ENCODE results near the gene SLC27A5.
"Not testable (repeated sequence)": the region's sequence is repeated elsewhere in the genome, so short reads cannot be mapped to it uniquely, and the experiment has no call there.

Gene SLC27A5

DNA sequence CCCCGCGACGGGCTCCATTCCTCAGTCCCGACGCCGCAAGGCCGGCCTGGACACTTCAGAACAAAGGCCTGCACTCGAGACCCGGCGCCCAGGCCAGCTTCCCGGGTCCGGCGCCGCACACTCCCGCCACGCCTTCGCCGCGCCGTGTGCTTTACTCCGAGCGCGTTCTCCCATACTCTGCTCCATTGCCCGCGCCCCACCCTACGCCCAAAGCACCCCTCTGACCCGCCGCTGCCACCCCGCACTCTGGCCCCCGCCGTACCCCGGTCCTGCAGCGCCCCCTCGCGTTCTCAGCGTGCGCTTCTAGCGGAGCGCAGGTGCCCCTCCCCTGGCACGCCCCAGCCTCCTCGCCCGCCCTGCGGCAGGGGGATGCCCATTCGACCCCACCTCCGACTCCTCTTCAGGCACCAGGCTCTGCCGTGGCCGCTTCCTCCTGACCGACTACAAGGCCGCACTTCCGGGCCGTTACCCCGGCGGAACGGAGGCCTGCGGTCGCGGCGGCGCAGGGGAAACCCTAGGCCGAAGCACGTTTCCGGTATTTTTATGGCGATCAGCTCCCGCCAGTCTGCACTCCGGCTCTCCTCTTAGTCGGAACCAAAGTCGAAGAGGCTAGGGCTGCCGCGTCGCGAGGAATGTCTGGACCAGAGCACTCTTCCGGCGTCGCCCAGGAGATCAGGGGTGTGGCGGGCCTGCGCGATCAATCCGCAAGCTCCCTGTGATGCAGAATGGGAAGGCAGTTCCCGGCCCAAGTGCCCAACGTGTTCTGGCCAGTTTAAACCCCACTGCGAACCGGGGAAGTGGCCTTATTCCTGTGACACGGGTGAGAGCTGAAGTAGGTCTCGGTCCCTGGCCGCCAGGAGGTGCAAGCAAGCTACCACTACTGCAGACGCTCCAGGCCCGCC lies 7.8 kb upstream of the SLC27A5 start, which contains the start of gene ZBTB45:
Gene ZBTB45 (minus strand): TSS at position 456 of the 902 bp plus-strand sequence. CDS start 2,137 bp downstream, outside the sequence.
- peak; percentile 100 for DNase-seq

DNA sequence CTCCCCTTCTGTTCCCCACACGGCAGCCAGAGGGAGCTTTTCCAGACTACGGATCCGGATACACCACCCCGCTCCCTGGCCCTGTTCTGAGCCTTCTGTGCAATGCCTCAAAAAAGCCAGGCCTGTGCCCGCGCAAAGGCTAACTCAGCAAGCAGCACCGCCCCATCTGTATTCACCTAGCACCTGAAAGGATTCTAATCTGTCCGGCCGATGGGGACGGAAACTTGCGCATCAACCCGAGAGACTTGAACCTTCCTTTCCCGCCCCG lies 7.2 kb upstream of the SLC27A5 start:
- DNase-seq = peak; percentile 91

DNA sequence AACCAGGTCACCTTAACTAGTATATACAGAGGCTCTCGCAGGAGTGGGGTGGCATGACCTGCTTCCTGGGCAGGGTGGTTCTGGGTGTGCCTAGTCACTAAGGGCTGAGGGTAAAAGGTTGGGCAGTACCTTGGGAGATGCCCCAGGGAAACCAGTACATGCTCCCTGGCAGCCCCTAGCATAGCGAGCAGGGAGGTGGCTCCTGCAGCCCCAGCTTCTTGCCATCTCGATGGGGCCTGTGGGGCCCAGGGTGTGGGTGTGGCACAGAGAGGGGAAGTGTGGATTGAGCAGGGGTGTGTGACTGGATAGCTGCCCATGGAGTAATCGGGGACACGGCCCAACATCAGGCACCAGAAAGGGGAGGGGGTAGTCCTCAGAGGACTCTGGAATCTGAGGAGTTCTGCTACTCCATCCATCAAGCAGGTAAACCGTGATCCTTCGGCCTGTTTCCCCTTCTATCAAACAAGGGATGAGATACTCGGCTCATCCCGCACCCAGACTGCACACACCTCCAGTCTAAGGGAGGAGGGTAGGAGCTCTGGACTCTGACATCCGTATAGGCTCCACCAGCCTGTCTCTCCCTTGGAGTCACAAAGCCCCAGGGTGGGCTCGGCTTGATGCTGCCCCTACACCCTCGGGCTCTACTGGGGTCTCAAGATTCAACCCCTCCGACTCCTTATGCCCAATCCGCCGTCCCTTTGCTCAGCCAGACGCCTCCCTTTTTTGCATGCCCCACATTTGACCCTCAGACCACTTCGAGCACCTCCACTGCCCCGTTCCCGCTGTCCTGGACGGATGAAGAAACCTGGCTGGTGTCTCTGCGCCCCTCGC lies 6.7 kb upstream of the SLC27A5 start:
- DNase-seq = no peak

DNA sequence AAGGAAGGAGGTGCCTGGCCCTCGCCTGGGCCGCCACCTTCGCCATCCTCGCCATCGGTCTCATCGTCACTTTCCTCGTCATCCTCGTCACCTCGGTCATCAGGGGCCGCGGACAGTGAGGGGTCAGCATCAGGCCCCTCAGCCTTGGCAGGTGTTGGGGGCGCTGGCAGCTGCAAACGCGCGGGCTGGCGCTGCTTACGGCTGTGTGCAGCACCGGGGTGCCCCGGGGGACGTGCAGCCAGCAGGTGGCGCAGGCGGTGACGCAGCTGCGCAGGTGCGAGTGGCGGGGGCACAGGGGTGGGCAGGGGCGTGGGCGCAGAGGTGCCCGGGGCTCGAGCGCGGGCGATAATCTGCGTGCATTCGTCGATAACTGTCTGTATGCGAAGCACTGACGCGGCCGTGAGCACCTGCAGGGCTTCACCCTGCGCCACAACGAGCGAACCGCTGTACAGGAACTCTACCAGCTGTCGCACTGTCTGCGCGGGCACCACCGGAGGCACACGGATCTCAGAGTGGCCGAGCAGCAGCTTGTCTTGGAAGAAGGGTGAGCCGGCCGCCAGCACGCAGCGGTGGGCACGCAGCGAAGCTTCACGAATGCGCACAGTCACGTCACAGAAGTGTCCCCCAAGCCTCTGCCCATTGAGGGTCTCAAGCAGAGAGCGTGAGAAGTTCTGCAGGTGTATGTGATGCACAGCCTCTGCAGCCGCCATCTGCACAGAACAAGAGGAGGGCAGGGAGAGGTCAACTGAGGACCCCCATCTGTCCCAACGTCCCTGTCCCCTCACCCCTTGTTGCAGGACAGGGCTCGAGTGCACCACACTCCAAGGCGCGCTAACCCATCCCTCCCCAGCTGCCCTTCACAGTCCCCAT lies 5.4 kb upstream of the SLC27A5 start:
- no peak for DNase-seq

DNA sequence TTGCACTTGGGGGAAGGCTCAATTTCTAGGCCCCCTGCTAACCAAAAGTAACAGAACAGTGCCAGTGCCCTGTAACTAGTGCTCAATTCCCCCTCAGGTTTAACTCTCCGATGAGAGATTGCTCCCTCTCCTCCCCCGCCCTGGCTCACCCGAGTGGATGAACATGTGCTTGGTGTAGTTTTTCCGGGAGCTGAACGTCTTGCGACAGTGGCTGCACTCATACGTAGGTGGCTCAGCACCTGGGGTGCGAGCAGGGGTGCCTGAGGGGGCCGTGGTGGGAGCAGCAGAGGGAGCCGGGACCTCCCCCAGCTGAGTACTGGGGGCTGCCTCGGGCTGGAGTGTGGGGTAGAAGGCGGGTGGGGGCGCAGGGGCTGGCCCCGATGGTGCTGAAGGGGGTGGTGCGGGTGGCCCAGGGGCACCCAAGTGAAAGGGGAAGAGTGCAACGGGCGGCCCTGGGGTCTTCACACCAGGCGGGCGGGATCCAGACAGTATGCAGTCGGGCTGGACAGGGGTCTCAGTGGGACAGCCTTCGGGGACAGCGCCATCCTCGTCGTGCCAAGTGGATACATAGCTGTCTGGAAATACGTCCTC lies 4.5 kb upstream of the SLC27A5 start:
- no peak for DNase-seq

DNA sequence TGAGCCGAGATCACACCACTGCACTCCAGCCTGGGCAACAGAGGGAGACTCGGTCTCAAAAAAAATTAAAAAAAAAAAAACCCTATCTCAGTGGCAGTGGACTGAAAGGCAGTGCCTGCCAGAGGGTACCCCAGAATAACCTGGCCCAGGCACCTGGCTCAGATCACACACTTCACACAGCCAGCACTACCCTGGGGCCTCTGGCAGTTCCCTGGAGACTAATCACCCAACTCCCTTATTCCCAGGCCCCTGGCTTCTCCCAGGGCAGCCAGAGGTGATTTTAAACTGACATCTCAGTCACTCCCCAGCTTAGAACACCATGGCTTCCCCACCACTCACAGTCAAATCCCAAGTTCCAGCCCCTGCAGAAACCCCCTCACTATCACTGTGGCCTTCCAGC lies 3.5 kb upstream of the SLC27A5 start:
- DNase-seq = no peak

DNA sequence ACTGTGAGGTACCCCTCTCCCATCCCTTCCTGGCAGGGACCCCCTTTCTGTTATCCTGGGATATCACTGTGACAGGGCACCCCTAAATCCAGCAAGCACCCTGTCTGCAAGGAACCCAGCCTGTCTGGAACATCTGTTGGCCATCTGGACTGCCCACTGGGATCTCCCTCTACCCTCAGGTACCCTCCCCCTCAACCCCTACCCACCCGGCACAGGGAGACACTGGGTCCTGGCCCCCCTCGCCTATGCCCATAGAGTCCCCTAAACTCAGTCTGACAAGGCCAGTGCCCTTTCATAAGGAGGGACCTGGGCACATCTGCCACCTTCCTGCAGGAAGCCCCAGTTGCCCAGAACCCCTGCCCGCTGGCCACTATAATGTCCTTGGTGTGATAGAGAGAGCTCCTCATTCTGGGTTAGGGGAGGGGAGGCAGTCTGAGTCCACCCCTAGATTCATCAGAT lies 2.8 kb upstream of the SLC27A5 start:
- no peak for DNase-seq

DNA sequence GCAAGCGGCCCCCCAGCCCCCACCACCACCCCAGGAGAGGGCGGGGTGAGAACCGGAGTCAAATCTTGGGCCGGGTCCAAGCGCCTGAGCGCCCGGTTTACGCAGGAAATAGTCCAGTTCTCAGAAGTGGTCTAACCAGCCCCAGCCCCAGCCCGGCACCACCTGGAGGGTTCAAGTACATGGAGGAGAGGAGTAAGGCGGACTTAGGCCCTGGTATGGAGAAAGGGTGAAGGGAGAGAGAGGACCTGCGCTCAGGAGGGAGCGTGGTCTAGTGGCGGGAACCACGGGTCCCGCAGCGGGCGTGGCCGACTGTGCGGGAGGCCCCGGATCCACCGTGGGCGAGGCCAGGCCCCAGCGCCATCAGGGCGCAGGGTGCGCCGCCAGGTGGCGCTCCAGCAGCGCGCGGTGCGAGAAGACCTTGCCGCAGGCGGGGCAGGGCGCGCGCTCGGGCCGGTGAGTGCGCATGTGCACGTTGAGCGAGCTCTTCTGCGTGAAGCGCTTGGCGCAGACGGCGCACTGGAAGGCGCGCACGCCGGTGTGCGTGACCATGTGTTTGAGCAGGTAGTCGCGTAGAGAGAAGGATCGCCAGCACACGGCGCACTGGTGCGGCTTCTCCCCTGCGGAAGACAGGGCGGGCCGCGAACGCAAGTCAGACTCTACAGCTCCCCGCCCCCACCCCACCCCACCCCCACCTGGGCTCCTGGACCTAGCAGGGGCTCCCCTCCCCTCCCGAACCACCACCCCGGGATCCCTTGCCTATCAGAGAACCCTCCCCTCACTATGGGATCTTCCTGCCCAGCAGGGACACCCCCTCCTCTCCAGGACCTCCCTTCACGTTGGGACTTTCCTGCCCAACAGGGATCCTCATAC lies 2.1 kb upstream of the SLC27A5 start:
- peak; percentile 99 for DNase-seq

DNA sequence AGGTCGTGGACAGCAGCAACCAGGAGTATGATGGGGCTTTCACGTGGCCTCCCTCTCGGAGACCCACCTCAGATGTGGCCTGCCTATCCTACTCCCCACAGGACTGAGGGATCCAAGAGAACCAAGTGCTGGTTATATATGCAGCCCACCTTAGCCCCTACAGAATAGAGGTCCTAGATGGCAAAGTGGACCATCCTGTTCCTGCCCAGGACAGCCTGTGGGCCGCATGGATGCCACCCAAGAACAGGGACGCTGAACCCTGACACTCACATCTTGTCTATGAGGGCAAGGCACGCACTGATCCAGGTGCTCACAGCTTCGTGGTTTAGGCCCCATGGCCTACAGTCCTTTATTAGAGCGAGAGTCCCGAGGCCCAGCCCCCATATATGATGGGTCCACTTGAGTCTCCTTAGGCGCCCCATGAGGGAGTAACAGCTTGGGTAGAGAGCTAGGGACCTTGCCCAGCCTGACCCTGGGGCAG lies 1.5 kb upstream of the SLC27A5 start:
- no peak for DNase-seq

DNA sequence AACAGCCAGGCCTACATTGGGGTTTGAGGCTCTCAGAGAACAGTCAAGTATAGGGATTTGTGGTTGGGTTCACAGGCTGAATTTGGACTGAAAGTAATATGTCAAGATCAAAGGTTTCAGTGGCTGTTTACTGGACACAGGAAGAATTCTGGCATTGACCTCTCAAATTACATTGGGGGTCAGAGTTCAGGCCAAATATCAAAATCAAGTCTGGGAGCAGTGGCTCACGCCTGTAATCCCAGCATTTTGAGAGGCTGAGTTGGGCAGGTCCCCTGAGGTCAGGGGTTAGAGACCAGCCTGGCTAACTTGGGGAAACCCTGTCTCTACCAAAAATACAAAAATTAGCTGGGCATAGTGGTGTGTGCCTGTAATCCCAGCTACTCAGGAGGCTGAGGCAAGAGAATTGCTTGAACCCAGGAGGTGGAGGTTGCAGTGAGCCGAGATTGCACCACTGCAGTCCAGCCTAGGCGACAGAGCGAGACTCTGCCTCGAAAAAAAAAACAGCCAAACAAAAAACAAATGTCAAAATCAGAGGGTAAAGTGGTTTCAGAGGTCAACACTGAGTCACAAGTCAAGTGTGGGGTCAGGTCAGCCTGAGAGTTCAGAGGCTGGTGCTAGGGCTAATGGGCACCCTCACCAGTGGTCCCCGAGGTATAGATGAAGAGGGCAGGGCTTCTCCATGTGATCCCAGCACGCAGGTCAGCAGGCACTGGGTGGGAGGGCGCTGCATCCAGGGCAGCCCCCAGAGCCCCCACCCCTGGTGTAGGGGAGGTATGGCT lies 1.5 kb downstream of the SLC27A5 start:
- no peak for DNase-seq

DNA sequence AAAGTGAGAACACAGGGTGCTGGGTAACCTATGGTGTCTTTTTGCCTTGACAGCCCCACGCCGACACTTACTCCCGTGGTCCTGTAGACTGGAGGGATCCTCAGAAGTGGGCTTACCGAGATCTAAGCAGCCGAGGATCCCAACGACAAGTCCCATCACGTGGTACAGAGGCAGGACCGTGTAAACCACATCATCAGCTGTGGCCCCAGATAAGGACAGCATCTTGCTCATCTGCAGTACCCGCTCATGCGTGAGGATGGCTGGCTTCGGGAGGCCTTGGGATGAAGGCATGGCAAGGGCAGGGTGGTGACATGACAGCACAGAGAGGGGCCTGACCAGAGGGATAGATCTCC lies 2.1 kb downstream of the SLC27A5 start:
- no peak for DNase-seq

DNA sequence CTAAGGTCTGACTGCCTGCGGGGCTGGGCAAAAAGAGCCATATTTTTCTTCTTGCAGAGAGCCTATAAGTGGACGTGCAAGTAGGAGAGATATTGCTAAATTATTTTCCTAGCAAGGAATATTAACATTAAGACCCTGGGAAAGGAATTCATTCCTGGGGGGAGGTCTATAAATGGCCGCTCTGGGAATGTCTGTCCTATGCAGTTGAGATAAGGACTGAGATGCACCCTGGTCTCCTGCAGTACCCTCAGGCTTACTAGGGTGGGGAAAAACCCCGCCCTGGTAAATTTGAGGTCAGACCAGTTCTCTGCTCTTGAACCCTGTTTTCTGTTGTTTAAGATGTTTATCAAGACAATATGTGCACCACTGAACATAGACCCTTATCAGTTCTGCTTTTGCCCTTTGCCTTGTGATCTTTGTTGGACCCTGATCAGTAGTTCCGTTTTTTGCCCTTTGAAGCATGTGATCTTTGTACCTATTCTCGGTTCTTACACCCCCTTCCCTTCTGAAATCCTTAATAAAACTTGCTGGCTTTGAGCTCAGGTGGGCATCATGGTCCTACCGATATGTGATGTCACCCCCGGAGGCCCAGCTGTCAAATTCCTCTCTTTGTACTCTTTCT lies 4.1 kb downstream of the SLC27A5 start:
- DNase-seq = not testable (repeated sequence)

DNA sequence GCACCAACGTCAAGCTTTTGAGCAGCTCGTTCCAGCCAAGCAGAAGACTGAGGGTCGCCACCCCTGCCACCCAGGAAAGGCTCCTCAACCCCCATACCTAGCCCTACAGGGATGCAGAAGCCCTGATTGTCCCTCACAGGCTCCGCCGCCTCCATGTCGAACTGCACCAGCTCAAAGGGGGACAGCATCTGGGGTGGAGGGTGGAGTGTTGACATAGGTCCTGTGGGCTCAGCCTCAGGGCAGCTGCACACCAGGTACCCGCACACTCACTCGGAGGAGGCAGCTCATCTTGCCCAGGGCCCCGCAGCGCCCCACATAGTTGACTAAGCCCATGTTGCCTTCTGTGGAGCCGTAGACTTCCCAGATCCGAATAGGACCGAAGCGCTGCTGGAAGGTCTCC lies 11.6 kb downstream of the SLC27A5 start:
- DNase-seq = no peak

DNA sequence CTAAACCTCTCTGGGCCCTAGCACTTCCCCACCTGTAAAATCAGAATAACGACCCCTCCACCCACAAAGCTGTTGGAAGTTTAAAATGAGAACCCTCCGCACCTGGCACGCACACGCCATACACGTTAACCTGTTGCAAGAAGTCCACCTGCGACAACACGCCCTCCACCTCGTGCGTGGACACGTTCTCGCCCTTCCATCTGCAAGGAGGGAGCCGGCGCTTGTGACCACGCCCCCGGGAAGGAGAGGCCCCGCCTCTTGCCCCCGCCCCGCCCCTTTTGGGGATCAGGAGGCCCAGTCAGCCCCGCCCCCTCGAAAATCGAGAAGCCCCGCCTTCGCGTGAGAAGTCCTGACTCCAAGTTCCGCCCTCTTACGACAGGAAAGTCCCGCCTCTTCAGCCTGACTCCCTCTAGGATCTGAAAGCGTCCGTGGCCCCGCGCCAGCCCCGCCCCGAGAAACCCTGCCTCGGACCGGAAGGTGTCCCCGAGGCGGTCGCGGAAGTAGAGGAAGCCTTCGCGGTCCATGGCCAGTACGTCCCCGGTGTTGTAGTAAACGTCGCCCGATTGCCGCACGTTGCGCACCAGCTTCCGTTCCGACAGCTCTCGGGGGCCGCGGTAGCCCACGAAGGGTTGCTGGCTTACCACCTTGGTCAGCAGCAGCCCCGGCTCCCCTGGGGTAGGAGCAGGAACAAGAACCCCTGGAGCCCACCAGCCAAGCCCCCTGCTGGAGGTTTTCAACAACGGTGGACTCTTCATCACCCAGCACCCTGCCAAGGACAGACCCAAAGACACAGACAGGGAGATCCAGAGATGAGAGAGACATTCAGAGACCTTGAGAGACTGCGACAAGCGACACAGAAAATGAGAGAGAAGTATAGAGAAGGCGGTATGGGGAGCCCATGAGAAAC lies 12.5 kb downstream of the SLC27A5 start:
- DNase-seq = peak; percentile 100

DNA sequence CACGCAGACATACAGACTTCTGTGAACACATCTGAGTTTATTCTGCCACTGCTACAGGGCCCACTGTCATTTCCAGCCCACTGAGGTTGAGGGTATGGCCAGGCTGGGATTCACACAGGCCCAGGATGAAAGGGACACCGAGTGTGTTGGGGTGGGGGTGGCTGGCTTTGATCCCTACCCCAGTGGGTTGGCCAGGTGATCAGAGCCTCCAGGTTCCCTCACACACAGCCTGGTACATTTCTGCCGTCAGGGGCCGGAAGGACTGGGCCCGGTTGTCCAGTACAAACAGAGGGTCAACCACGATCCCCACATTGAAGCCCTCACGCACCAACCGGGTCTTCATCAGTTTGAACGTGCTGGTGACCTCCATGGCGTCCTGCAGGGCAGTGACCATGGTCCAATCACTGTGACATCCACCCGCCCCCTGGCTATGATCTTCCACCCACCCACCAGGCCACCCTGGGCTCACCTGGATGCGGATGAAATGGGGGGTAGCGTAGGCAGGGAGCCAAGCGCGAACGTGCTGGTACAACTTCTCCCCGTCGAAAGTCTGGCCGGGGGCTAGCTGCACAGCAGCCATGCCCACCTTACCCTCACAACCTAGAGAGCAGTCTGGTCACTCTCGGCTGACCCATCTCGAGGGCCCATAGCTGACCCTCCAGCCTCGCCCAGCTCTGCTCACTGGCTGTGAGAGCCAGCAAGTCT lies 13.3 kb downstream of the SLC27A5 start:
- DNase-seq = no peak

DNA sequence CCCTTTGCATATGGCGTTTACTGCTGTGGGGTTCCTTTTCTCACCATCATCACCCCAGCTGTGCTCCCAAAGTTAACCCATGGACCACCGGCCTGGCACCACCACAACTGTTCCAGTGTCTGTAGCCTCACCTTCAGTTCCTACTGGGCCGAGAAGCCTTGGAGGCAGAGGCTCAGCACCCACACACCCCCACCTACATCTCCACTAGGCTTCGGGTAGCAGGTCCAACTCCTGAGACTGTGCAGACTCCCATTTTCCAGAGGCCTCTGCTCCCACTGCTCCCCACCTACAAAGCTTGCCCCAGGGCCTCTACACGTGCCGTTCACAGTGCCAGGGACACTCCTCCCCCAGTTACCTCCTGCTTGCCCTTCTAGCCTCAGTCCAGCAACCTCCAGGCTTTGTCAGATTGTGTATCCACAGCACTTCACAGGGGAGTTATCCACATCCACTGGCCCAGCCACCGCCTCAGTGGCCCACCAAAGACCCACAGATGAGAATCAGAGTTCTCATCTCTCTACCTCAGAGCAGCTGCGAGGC lies 14.1 kb downstream of the SLC27A5 start:
- no peak for DNase-seq

DNA sequence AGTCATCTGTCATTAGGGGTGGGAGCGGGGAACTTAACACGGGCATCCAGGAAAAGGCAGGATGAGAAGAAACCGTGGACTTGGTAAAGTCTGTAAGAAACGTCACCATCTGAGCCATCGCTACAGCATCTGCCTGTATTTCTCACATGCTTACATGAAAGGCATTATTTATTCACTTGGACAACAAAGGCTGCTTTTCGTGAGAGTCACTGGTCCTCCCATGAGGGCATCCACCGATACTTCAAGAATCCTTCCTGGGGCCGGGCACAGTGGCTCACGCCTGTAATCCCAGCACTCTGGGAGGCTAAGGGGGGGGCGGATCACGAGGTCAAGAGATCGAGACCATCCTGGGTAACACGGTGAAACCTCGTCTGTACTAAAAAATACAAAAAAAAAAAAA lies 19.5 kb downstream of the SLC27A5 start:
- DNase-seq = no peak

DNA sequence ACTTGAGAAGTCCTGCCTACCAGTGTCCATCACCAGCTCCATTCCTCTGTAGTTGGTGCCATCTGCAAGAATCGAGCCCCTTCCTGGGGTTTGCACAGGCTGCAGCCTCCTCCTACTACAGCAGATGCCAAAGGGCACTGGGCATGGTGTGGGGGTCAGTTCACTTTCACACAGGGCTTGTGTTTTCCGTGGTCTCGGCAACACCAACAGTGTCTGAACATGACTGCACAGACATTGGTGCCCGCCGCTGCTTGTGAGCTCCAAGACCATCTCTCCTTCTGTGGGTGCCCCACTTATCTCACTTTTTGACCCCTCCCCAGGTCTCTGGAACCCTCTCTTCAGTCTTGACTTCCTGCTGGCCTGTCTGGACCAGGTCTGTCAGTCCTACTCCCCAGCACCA lies 20.4 kb downstream of the SLC27A5 start:
- DNase-seq = no peak
